Activated CD8-positive, alpha-beta memory T cell treated with anti-CD3 and anti-CD28 coated beads, Interleukin-2, amount 50 U/mL, for 24 hours (primary cell): ENCODE data around the gene FGF12.

ENCODE experiments used
- DNase-seq: peaks from one replicate; pipeline ENCODE4 v3.0.0-alpha.2; 2020; ENCODE audit errors: extremely low read depth

FGF12 gene

GRCh38 chr3:192194085-192194484 lies 533.3 kb downstream of the FGF12 start:
- no peak for DNase-seq

DNA sequence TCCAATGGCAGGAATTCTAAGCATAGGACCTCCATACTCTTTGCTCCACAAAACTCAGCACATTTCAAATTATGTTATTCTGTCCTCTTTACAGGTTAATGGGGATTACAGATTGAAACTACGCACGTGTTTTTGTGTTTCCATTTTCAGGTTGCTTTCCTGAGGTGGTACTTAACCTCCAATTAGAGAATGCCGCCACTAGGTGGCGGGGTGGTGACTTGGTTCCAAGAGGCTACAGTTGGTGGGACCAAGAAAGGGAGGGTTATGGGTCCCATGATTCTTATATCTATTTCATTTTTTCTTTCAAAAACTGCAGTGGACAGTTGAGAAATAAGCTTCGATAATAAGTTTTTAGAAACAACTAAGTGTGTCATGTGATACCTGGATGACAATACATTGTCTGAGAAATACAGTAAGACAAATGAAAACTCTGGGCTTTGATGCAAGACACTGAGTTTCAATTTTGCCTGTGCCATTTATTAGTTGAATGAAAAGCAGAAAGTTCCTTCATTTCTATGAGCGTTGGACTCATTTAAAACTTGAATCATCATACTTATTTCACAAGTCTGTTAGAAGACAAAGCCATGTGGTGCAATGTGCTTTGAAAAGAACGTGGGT lies 539.0 kb downstream of the FGF12 start:
- no peak for DNase-seq

GRCh38 chr3:192187485-192188051 lies 539.8 kb downstream of the FGF12 start:
- no peak for DNase-seq

GRCh38 chr3:192186498-192186897 lies 540.8 kb downstream of the FGF12 start:
- DNase-seq = no peak

- DNase-seq = no peak
Observed at GRCh38 chr3:192186045-192186444, 541.3 kb downstream of the FGF12 start.

DNA sequence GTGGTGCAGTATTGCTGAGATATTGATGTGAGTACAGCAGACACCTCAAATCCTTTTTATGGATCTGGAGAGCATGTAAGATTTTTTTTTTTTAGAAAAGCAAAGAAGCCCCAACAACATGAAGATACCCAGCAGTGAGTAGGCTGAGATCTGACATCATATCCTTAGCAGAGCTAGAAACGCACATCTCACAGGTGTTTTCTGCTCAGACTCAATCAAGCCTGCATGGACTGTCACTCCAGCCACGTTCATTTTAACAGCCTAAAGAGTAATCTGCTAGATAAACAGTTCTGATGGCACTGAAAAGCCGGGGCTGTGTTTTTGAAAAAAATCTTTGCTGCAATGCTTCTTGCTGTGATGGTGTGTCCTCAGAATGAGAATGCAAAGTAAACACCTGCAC lies 544.2 kb downstream of the FGF12 start:
- no peak for DNase-seq

DNA sequence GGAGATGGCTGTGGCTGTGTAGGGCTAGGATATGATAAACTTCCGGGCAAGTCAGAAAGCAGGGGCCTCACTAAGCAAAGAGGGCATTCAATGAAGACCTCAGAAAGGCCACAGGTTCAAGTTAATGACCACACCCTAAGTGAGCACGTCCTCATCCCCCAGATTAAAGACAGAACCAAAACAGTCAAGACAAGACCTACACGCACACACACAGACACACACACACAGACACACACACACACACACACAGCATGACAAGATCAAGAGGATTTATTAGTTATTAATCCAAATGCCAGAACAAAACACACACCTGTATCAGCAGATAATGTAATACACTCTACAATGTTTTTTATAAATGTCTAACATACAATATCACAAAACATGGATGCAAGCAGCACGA lies 546.2 kb downstream of the FGF12 start:
- no peak for DNase-seq

GRCh38 chr3:192177383-192177782 lies 550.0 kb downstream of the FGF12 start:
- DNase-seq = no peak

GRCh38 chr3:192174283-192174682 lies 553.1 kb downstream of the FGF12 start:
- no peak for DNase-seq

GRCh38 chr3:192171213-192171612 lies 556.1 kb downstream of the FGF12 start:
- DNase-seq = no peak

- DNase-seq = no peak
Observed at GRCh38 chr3:192170659-192171058, 556.7 kb downstream of the FGF12 start.

DNA sequence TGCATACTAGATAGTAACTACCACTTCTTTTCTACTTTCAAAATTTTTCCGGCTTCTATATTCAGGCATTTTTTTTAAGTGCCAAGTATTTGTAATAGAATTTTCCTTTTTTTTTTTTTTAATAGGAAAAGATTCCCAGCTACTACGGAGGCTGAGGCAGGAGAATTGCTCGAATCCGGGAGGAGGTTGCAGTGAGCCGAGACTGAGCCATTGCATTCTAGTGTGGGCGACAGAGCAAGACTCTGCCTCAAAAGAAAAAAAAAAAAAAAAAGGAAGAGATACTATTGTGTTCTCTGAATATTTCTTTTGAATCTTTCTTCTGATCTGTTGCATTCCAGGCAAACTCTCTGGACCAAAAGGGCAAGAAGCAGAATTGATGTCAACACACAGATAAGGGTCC lies 557.3 kb downstream of the FGF12 start:
- no peak for DNase-seq

DNA sequence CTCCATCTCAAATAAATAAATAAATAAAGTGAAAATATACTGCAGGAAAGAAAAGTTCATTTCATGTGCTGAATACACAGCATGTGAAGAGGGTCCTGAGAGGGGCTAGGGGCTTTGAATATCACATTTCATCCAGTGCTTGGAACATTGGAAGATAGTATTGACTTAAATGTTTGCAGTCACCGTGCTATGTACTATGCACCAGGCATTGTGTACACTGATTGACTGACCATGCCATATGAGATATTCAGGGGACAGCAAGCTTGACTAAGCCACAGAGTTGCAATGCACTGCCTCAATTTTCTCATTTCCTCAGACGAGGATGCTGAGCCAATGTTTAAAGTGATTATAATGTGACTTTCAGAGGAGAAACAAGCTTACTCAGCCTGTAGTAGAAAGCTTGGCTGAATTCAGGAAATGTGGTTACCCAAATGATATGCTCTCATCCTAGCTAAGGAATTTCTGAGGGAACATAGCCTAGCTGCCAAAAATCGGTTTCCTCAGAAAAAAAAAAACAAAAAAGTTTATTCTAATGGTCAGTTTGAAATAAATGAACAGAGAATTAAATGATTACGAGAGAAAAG lies 557.9 kb downstream of the FGF12 start:
- no peak for DNase-seq

- DNase-seq = no peak
Observed at GRCh38 chr3:192168202-192168601, 559.1 kb downstream of the FGF12 start.

DNA sequence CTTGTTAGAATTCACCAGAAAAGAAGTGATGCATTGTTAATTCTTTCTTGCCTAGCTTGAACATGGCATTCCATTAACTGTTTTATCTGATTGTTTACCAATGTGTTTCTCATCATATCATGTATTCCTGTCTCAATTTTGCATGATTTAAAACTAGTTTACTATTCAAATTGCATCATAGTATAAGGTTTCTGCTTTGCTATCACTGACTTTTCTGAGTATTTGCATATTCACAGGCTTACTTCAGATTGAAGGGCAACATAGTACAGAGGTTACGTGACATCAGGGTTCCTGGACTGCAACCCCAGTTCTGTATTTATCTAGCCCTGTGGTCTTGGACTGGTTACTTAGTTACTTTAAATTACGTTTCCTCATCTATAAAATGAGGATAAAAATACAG lies 561.8 kb downstream of the FGF12 start:
- no peak for DNase-seq

DNA sequence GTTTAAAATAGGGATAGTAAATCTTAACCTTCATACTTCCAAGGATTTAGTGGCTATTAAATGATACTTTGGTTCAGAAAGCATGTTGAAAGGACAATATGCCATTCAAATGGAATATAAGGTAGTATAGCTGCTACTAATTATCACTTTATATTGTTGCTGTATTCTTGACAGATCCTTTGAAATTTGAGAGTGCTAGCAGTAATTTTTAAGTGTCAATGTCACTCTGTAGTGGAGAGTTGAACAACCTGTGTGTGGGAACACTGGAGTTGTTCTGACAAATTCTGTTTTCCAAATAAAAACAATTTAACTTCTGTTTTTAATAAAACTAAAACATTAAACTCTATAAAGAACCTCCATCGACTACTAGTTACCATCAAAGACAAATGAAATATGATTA lies 565.7 kb downstream of the FGF12 start:
- no peak for DNase-seq

GRCh38 chr3:192156382-192156781 lies 571.0 kb downstream of the FGF12 start:
- no peak for DNase-seq

GRCh38 chr3:192155194-192155593 lies 572.1 kb downstream of the FGF12 start:
- DNase-seq = no peak

GRCh38 chr3:192133271-192133670 lies 594.1 kb downstream of the FGF12 start:
- DNase-seq = no peak

- DNase-seq = no peak
Observed at GRCh38 chr3:192130534-192131132, 596.7 kb downstream of the FGF12 start.

DNA sequence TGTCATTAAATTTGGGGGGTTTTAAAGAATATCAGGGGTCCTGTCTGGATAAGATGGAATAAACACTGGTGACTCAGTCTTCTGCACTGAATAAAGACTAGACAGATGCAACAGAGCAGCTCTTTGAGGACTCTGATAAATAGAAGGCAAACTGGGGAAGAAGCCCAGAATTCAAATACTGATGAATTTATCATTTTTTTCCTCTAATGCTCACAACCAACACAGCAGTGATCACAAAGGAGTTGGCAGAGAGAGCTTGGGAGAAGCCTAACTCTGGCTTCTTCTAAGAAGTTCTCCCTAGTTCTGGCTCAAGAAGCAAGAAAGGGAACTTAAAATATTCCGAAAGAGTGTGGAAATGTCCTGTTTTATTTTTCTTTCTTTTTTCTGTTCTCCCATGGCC lies 597.8 kb downstream of the FGF12 start:
- no peak for DNase-seq

- no peak for DNase-seq
Observed at GRCh38 chr3:192128922-192129321, 598.4 kb downstream of the FGF12 start.

DNA sequence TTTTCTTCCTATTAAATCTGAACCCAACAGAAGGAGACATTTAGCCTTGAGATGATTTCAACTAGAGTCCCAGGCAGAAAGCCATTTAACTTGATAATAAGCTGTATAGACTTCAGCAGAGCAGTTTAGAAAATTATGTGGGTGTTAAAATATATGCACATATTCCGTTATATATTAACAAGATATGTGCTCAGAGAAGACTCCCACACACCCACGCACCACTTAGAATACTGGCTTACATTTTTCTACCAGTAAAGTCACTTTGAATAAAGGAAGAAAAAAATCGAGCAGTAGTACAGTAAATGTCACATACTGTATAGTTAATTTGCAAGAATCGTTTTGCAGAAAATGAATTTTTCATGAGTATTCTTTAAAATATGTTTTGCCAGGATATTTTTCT lies 599.3 kb downstream of the FGF12 start:
- no peak for DNase-seq
